Colonic mucosa (tissue), 4 donors: ENCODE results near the gene PPARG. TPM values are rescaled to one million over a fixed set of nuclear protein-coding genes. Genes with fewer than 3 reads are reported as not detected.

Experiments used
- DNase-seq: peaks from one replicate; pipeline ENCODE4 v3.0.0-alpha.2; 2020
- H3K27ac ChIP-seq: fragments of 200-600 bp; one replicate; pipeline ENCODE4 v1.8.0; 2021
- H3K27me3 ChIP-seq: fragments of 200-600 bp; one replicate; pipeline ENCODE4 v1.8.0; 2021
- H3K36me3 ChIP-seq: fragments of 200-600 bp; one replicate; pipeline ENCODE4 v1.8.0; 2021
- H3K4me1 ChIP-seq: fragments of 200-600 bp; one replicate; pipeline ENCODE4 v1.8.0; 2021; ENCODE audit warnings: mild to moderate bottlenecking
- H3K4me3 ChIP-seq: fragments of 200-600 bp; one replicate; pipeline ENCODE4 v1.8.0; 2021
- H3K9ac ChIP-seq, 2 donors: one replicate each; pipeline ENCODE4 v1.7.0; 2013; ENCODE audit warnings: control low read depth in 2 of 2, low read depth in 2 of 2, low read length in 2 of 2
- H3K9me3 ChIP-seq: fragments of 200-600 bp; one replicate; pipeline ENCODE4 v1.8.0; 2021
- intact Hi-C: fragments of 100-400 bp; cut with DNase I; formaldehyde crosslinking; loops from one replicate; pipeline ENCODE4 v1.14.1; 2022
- total RNA-seq, 2 donors: library from RNA; stranded (reverse); fragmentation: NEBNext Ultra II Directional in 1 of 2; extraction: Animal tissue kit (Norgen Biotek cat#: 25700) in 1 of 2; gene quantifications; one replicate each; pipeline ENCODE4 v1.2.1, GENCODE V29; 2021
- TF ChIP-seq, protein P1 (sequence below): fragments of 200-600 bp; IDR thresholded peaks from one replicate; pipeline ENCODE4 v1.8.0; 2022; ENCODE audit warnings: antibody characterized with exemption, mild to moderate bottlenecking
- donor health status: healthy.
- donor health status: DM: no; HTN: no; CAD: no.
- donor health status: DM: no; HTN: no; CAD: no.

The PPARG gene
- total RNA-seq, 2 donors from 2014 or later = 85.2 to 169 TPM

DNA sequence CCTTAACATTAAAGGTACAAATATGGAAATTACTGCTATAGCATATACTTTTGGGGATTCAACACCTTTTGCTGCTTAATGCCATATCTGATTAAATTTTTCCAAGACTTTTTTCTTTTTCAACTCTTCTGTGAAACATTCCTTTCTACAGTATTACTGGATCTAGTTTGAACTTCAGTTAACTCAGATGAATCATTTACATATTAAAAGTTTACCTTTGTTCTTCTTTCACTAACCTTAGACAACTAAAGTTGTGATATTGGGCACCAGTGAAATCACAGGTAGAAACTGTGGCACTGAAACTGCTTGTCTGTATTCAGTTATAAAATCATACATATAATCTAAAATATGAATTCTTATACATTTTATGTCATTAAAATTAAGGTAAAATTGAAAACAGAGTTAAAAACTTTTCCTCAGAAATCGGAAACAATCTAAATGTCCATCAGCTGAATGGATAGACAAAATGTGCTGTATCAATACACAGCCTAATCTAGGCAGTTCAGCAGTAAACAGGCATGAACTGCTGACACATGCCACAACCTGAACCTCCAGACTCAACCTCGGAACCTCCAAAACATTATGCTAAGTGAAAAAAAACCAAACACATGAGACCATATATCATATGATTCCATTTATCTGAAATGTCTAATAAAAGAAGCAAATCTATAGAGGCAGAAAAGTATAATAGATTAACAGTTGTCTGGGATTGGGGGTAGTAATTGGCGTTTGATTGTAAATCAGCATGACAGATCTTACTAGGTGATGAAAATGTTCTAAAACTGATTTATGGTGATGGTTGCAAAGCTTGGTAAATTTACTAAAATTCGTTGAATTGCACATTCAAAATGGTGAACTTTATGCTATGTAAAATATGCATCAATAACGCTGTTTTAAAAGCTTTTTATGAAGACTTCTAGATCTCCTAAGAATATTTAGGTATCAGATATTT lies 50.0 kb downstream of the PPARG start:
- Histone ChIP-seq H3K4me1 (no peaks in the 10 kb centered on the region), H3K27ac (no peak overlapping the region), H3K9ac (no peak overlapping the region), H3K4me3 (no peak overlapping the region), H3K27me3 (no peaks in the 10 kb centered on the region), H3K36me3 (no peaks in the 10 kb centered on the region), H3K9me3 (no peaks in the 10 kb centered on the region)
- intact Hi-C loops = no loop called here
- TF ChIP-seq, protein P1, sequence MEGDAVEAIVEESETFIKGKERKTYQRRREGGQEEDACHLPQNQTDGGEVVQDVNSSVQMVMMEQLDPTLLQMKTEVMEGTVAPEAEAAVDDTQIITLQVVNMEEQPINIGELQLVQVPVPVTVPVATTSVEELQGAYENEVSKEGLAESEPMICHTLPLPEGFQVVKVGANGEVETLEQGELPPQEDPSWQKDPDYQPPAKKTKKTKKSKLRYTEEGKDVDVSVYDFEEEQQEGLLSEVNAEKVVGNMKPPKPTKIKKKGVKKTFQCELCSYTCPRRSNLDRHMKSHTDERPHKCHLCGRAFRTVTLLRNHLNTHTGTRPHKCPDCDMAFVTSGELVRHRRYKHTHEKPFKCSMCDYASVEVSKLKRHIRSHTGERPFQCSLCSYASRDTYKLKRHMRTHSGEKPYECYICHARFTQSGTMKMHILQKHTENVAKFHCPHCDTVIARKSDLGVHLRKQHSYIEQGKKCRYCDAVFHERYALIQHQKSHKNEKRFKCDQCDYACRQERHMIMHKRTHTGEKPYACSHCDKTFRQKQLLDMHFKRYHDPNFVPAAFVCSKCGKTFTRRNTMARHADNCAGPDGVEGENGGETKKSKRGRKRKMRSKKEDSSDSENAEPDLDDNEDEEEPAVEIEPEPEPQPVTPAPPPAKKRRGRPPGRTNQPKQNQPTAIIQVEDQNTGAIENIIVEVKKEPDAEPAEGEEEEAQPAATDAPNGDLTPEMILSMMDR = no peak
- no peak for DNase-seq

DNA sequence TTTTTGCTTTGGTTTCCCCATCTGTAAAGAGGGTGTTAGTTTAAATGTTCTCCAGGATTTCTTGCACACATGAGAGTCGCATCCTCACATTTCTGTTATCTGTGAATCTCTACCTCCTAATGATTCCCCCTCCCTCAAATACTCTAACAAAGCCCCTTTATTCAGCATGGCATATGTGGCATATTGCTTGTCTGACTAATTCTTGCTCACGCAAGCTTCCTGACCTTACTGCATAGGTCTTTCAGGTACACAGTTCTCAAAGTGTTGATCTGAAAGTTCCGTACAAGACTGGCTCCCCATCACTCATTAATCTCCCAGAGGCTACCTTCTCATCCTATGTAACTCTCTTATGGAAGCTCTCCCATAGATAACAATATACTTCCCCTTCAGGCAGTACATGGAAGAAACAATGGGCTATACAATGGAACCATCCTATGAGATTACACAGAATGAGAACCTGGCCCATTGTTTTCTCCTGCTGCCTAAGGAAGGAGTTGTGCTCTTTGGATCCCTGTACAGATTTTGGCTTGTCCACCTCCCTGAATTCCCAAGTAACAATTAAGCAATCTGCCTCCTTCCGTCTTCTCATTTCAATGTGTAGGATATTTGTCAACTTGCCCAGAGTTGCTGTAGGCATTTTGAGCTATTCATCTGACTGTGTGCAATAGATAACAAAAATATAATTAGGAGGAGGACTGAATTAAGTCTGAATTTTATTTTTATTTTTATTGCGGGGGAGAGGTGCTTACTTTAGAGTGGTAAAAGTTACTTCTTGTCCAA lies 51.0 kb downstream of the PPARG start:
- H3K4me3 ChIP-seq = no peak overlapping the region
- H3K4me1 ChIP-seq = no peaks in the 10 kb centered on the region
- H3K9me3 ChIP-seq = no peaks in the 10 kb centered on the region
- TF ChIP-seq, protein P1 = no peak
- intact Hi-C loops = no loop called here
- H3K9ac ChIP-seq = no peak overlapping the region
- DNase-seq = no peak
- no peaks in the 10 kb centered on the region for H3K27me3 ChIP-seq
- no peak overlapping the region for H3K27ac ChIP-seq
- H3K36me3 ChIP-seq = no peaks in the 10 kb centered on the region

DNA sequence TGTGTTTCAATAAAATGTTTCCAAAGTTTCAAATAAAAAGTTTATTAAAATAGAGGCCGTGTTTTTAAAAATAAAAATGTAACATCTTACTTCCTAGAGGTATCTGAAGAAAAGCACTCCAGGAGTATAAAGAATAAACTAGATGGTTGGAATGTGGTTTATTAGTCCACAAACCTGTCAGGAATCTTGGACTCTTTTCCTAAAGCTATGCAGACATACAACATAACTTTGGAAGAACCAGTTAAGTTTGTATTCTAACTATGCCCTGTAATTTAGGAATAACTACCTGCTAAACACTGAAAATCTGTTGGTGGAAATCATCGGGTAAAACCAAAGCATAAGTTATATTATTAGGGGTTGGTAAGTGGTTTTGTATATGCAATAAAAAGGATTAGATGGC lies 51.6 kb downstream of the PPARG start:
- Histone ChIP-seq H3K4me3 (no peak overlapping the region), H3K36me3 (no peaks in the 10 kb centered on the region), H3K4me1 (no peaks in the 10 kb centered on the region), H3K9me3 (no peaks in the 10 kb centered on the region), H3K27me3 (no peaks in the 10 kb centered on the region), H3K9ac (no peak overlapping the region), H3K27ac (no peak overlapping the region)
- intact Hi-C loops = no loop called here
- TF ChIP-seq, protein P1 = no peak
- no peak for DNase-seq

DNA sequence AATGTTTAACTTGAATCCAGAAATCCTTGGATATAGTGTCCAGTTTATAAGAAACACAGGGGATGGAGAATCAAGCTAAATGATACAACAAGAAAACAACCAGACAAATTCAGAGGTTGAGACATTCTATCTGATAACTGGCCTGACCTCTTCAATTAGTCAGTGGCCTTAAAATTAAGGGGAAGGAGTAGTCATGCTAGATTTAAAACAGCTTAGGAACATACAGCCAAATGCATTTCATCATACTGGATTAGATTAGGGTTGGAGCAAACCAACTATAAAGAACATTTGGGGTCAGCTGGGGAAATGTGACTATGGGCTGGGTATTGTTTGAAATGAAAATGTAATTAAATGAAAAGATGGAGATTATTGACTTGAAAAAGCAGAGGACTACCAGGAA lies 53.3 kb downstream of the PPARG start:
- TF ChIP-seq, protein P1 = no peak
- intact Hi-C loops = no loop called here
- H3K27ac ChIP-seq = no peak overlapping the region

DNA sequence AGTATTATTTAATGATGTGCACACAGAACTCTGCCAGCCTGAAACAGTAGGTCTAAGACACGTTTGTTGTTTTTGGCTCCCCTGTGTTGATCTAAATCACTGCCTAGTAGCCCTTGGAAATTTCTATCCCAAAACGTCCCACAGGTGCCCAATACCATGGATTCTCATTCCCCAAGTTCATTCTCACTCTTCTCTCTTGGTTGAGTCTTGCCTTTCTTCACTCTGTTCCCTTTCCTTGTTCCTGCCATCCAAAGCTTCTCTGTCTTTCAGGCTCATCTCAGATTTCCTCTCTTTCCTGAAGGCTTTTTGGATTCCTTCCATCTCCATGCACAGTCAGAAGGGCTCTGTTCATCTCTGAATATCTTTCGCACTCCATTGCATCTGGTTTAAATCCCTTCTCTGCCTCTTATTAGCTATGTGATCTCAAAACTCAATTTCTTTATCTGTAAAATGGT lies 54.2 kb downstream of the PPARG start:
- H3K4me3 ChIP-seq = no peak overlapping the region
- no peaks in the 10 kb centered on the region for H3K9me3 ChIP-seq
- intact Hi-C loops = no loop called here
- DNase-seq = no peak
- no peak overlapping the region for H3K27ac ChIP-seq
- no peaks in the 10 kb centered on the region for H3K27me3 ChIP-seq
- no peaks in the 10 kb centered on the region for H3K36me3 ChIP-seq
- TF ChIP-seq, protein P1 = no peak
- no peak overlapping the region for H3K9ac ChIP-seq
- no peaks in the 10 kb centered on the region for H3K4me1 ChIP-seq

More for the DNA sequence above, 53.3 kb downstream of the PPARG start:
- Histone ChIP-seq H3K4me3 (no peak overlapping the region), H3K4me1 (no peaks in the 10 kb centered on the region), H3K27me3 (no peaks in the 10 kb centered on the region), H3K9me3 (no peaks in the 10 kb centered on the region), H3K36me3 (no peaks in the 10 kb centered on the region), H3K9ac (no peak overlapping the region)
- no peak for DNase-seq
